Stimulated activated CD4-positive, alpha-beta T cell treated with anti-CD3 and anti-CD28 coated beads, Interleukin-1b, Interleukin-23, amount 100 ng/mL, for 4 hours (primary cell): ENCODE results near the gene MTHFD2L.

Experiments
- DNase-seq, 2 donors: peaks; one replicate each; pipeline ENCODE4 v3.0.0-alpha.2; 2020; ENCODE audit warnings: low read depth in 2 of 2

Gene MTHFD2L

GRCh38 chr4:74304095-74304625, 146.2 kb downstream of the MTHFD2L start:
- DNase-seq = no peak

- DNase-seq = no peak
Observed at GRCh38 chr4:74305000-74305399, 147.1 kb downstream of the MTHFD2L start.

GRCh38 chr4:74307170-74307569, 149.3 kb downstream of the MTHFD2L start:
- no peak for DNase-seq

GRCh38 chr4:74308215-74308614, 150.3 kb downstream of the MTHFD2L start, which contains the start of gene EPGN:
Gene EPGN, plus strand, starts transcription at chr4:74308470. Its CDS starts 64 bp downstream, at chr4:74308534.
- no peak for DNase-seq

- no peak for DNase-seq
Observed at GRCh38 chr4:74309223-74309622, 151.3 kb downstream of the MTHFD2L start.

GRCh38 chr4:74311696-74312313, 153.9 kb downstream of the MTHFD2L start:
- DNase-seq = no peak

- no peak for DNase-seq
Observed at GRCh38 chr4:74314329-74314728, 156.4 kb downstream of the MTHFD2L start.

- DNase-seq = no peak
Observed at GRCh38 chr4:74314944-74315343, 157.0 kb downstream of the MTHFD2L start.

GRCh38 chr4:74315376-74315775, 157.5 kb downstream of the MTHFD2L start:
- DNase-seq = no peak

- no peak for DNase-seq
Observed at GRCh38 chr4:74316397-74316796, 158.5 kb downstream of the MTHFD2L start.

GRCh38 chr4:74317616-74318246, 159.8 kb downstream of the MTHFD2L start:
- no peak for DNase-seq

- DNase-seq = no peak
Observed at GRCh38 chr4:74318276-74318675, 160.4 kb downstream of the MTHFD2L start.

- DNase-seq = no peak
Observed at GRCh38 chr4:74319470-74319869, 161.6 kb downstream of the MTHFD2L start.

GRCh38 chr4:74320559-74321118, 162.7 kb downstream of the MTHFD2L start:
- DNase-seq = peak; percentile 1 to 17

- DNase-seq = no peak
Observed at GRCh38 chr4:74322301-74322700, 164.4 kb downstream of the MTHFD2L start.

- DNase-seq = no peak
Observed at GRCh38 chr4:74323663-74324062, 165.7 kb downstream of the MTHFD2L start.

- no peak for DNase-seq
Observed at GRCh38 chr4:74324262-74324661, 166.3 kb downstream of the MTHFD2L start.

GRCh38 chr4:74325886-74326285, 168.0 kb downstream of the MTHFD2L start:
- DNase-seq = no peak

- no peak for DNase-seq
Observed at GRCh38 chr4:74327762-74328161, 169.8 kb downstream of the MTHFD2L start.

- DNase-seq = no peak
Observed at GRCh38 chr4:74328501-74328900, 170.6 kb downstream of the MTHFD2L start.

GRCh38 chr4:74329307-74329706, 171.4 kb downstream of the MTHFD2L start:
- DNase-seq = no peak

- no peak for DNase-seq
Observed at GRCh38 chr4:74330295-74330750, 172.4 kb downstream of the MTHFD2L start.

GRCh38 chr4:74331252-74331651, 173.3 kb downstream of the MTHFD2L start:
- DNase-seq = no peak
